Hypothalamus (tissue), 51 donors: Measurements from ENCODE around the gene ENTPD7.
A peak's percentile ranks its signal among the peaks of the same experiment; 100 is the strongest.

Source experiments
- DNase-seq, 51 donors: peaks; one replicate each; lab custom pipeline; 2025; lab: John Stamatoyannopoulos, UW

Gene ENTPD7

DNA sequence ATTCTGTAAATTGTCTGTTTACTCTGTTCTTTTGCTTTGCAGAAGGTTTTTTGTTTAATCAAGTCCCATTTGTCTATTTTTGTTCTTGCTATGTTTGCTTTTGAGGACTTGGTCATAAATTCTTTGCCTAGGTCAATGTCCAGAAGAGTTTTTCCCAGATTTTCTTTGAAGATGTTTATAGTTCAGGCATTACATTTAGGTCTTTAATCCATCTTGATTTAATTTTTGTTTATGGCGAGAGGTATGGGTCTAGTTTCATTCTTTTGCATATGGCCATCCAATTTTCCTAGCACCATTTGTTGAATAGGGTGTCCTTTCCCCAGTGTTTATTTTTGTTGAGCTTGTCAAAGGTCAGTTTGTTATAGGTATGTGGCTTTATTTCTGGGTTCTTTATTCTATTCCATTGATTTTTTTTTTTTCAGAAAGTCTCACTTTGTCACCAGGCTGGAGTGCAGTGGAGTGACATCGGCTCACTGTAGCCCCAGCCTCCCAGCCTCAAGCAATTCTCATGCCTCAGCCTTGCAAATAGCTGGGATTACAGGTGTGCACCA is 11.6 kb upstream of the ENTPD7 start:
- no peak for DNase-seq

DNA sequence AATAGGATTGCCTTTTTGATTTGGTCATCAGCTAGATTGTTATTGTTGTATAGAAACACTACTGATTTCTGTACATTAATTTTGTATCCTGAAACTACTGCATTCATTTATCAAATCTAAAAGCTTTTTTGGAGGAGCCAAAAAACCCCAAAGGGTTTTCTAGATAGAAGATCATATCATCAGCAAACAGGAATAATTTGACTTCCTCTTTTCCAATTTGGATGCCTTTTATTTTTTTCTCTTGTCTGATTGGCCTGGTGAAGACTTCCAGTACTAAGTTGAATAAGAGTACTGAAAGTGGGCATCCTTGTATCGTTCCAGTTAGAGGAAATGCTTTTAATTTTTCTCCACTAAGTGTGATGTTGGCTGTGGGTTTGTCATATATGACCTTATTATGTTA is 10.6 kb upstream of the ENTPD7 start:
- no peak for DNase-seq

DNA sequence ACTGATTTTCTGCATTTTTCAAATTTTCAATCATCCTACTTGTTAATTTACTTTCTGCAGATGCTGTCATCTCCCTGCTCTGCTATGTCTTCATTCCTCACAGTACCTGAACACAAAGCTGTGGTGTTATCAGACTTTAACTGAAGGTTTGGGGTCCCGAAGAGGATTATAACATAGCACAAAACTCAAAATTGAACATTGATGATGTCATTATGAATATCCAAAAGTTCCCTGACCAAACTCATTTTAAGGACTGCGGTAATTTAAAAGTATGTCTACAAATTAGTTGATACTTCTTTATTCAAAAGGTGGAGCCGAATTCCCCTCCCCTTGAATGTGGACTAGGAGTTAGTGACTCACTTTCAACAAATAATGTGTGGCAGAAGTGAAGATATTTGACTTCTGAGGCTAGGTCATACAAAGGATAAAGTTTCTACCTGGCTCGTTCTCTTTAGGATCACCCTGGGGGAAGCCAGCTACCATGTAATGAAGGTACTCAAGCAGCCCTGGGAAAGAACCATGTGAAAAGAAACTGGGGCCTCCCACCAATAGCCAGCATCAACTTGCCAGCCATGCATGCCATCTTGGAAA is 6.4 kb upstream of the ENTPD7 start:
- DNase-seq = no peak

- no peak for DNase-seq
Observed at GRCh38 chr10:99654390-99655175, 4.7 kb upstream of the ENTPD7 start.

DNA sequence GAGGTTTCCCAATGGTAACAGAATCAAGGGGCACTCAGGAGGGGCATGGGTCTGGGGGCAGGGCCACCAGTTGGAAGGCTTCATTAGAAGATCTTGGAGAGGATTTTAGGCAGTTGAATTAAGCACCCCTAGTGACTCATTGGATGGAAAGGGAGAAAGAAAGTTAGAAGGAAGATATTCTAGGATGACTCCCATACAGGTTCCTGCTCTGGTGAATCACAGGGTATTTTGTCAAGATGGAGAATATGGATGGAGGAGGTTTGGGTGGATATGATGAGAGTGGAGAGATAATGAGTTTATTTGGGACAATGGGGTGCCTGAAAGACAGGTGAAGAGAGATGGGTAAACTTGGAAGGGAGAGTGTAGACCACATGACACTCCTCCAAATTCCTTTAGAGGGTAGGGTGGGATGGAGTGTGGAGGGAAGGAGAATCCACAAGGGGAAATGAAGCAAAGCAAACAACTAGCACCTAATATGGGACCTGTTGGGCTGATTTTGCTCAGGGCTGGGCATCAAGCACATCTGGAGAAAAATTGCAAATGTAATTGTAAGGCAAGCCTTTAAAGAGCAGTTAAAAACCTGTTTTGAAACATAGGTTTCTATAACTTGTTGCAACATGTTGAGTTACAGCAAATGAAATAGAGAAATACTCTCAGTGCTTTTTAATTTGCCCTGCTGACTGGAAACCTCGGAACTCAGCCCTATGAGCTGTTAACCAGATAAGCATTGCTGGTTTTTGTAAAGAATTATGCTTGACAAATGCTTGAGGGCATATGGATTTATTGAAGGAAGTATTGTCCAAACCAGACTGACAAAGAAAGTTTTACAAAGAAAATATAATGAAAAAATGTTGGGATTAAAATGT is 2.9 kb upstream of the ENTPD7 start:
- no peak for DNase-seq

DNA sequence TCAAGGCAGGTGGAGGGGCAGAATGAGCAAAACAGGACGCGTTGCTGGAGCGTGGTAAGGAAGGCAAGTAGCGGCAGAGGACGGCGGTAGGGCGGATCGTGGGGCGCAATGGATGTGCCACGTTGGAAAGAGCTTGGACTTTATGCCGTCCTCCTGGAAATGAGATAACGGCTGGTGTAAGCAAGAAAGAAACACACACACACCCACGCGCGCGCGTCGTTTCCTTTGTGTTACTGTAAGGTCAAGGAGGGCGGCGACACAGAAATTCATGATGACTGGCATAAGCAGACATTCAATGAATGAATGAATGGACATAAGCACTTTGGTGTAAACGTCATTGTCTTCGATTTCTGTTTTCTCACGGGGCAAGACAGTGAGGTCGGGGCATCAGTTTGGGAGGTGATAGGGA is 683 bp upstream of the ENTPD7 start:
- peak in 24 of 51 donors; percentile 1 to 41 (median 6) for DNase-seq

- peak in 3 of 51 donors; percentile 1 to 15 (median 9) for DNase-seq
Observed at GRCh38 chr10:99659868-99660366, 608 bp downstream of the ENTPD7 start.

GRCh38 chr10:99660662-99661376 is 1.5 kb downstream of the ENTPD7 start:
- DNase-seq = no peak

GRCh38 chr10:99661377-99661763 is 2.1 kb downstream of the ENTPD7 start:
- no peak for DNase-seq

GRCh38 chr10:99665304-99665703 is 6.0 kb downstream of the ENTPD7 start:
- DNase-seq = no peak

GRCh38 chr10:99667108-99667751 is 7.9 kb downstream of the ENTPD7 start:
- no peak for DNase-seq

GRCh38 chr10:99671386-99671785 is 12.1 kb downstream of the ENTPD7 start:
- DNase-seq = no peak

- no peak for DNase-seq
Observed at GRCh38 chr10:99672884-99673283, 13.6 kb downstream of the ENTPD7 start.

GRCh38 chr10:99673492-99673891 is 14.2 kb downstream of the ENTPD7 start:
- DNase-seq = no peak

DNA sequence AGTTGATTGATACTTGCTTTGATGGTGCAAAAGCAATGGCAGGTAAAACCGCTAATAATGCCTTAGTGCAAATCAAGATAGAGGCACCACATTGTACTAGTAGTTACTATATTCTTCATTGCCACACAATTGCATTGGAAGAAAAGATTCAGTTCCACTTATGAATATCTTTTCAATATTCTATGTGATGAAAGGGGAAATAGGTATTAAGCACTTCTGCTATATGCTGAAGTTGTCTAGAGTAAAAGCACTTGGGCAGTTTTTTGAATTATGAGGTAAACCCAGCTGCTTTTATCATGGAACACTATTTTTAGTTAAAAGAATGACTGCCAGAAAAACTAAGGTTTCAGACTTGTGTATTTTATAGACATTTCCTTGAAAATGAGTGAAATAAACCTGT is 15.5 kb downstream of the ENTPD7 start:
- DNase-seq = no peak

- no peak for DNase-seq
Observed at GRCh38 chr10:99676426-99676825, 17.1 kb downstream of the ENTPD7 start.

- DNase-seq = no peak
Observed at GRCh38 chr10:99676895-99677294, 17.6 kb downstream of the ENTPD7 start.

- DNase-seq = no peak
Observed at GRCh38 chr10:99678921-99679320, 19.6 kb downstream of the ENTPD7 start.

- no peak for DNase-seq
Observed at GRCh38 chr10:99681553-99681952, 22.2 kb downstream of the ENTPD7 start.

GRCh38 chr10:99682032-99682431 is 22.7 kb downstream of the ENTPD7 start:
- no peak for DNase-seq
